GM18861 (cell line): ENCODE results near the gene MBD3L5.
"Not testable (repeated sequence)": the region's sequence is repeated elsewhere in the genome, so short reads cannot be mapped to it uniquely, and the experiment has no call there.

Experiments
- ATAC-seq: cut with Tn5 transposase; IDR thresholded peaks from one replicate; pipeline ENCODE4 v1.9.1; 2021; ENCODE audit not compliant: unreplicated experiment

MBD3L5 gene

GRCh38 chr19:7030278-7030677 is at the start of gene MBD3L5:
Gene MBD3L5 (plus strand): TSS chr19:7030578. CDS start chr19:7030612, 34 bp downstream.
- not testable (repeated sequence) for ATAC-seq

- ATAC-seq, result no peak
These were observed 46.9 kb upstream of the MBD3L5 start for GRCh38 chr19:6983448-6983847.

GRCh38 chr19:6987850-6988249 is 42.5 kb upstream of the MBD3L5 start:
- no peak for ATAC-seq

- no peak for ATAC-seq
These were observed 42.1 kb upstream of the MBD3L5 start for GRCh38 chr19:6988257-6988656.

- no peak for ATAC-seq
These were observed 35.3 kb upstream of the MBD3L5 start for GRCh38 chr19:6995054-6995453.

GRCh38 chr19:6996810-6997209 is 33.6 kb upstream of the MBD3L5 start:
- no peak for ATAC-seq

GRCh38 chr19:6997679-6998445 is 32.5 kb upstream of the MBD3L5 start:
- no peak for ATAC-seq

- ATAC-seq, result no peak
These were observed 30.4 kb upstream of the MBD3L5 start for GRCh38 chr19:6999933-7000332.

GRCh38 chr19:7000333-7000732 is 30.0 kb upstream of the MBD3L5 start:
- ATAC-seq, result no peak

- ATAC-seq, result no peak
These were observed 29.6 kb upstream of the MBD3L5 start for GRCh38 chr19:7000816-7001215.

- ATAC-seq, result no peak
These were observed 26.0 kb upstream of the MBD3L5 start for GRCh38 chr19:7004313-7004931.

GRCh38 chr19:7006135-7006704 is 24.2 kb upstream of the MBD3L5 start:
- no peak for ATAC-seq

GRCh38 chr19:7007859-7008258 is 22.5 kb upstream of the MBD3L5 start:
- ATAC-seq, result no peak

GRCh38 chr19:7010722-7011593 is 19.4 kb upstream of the MBD3L5 start:
- no peak for ATAC-seq

- no peak for ATAC-seq
These were observed 16.7 kb upstream of the MBD3L5 start for GRCh38 chr19:7013678-7014077.

GRCh38 chr19:7018828-7019227 is 11.6 kb upstream of the MBD3L5 start:
- no peak for ATAC-seq

- not testable (repeated sequence) for ATAC-seq
These were observed 9.0 kb upstream of the MBD3L5 start, which contains the start of gene MBD3L2B for GRCh38 chr19:7021331-7021730. Gene MBD3L2B (minus strand): TSS chr19:7021431. CDS start chr19:7021397, 34 bp downstream.

GRCh38 chr19:7028790-7029189 is 1.6 kb upstream of the MBD3L5 start:
- ATAC-seq, result not testable (repeated sequence)

- not testable (repeated sequence) for ATAC-seq
These were observed 9.7 kb downstream of the MBD3L5 start, which contains the start of gene MBD3L4 for GRCh38 chr19:7040079-7040478. Gene MBD3L4 (minus strand): TSS chr19:7040179. CDS start chr19:7040144, 35 bp downstream.

GRCh38 chr19:7041563-7041962 is 11.2 kb downstream of the MBD3L5 start:
- ATAC-seq, result not testable (repeated sequence)

- not testable (repeated sequence) for ATAC-seq
These were observed 18.6 kb downstream of the MBD3L5 start, which contains the start of gene MBD3L2 for GRCh38 chr19:7049021-7049420. Gene MBD3L2 (plus strand): TSS chr19:7049321. CDS start chr19:7049374, 53 bp downstream.
